ENCODE results near the gene SATL1.

GRCh38 chrX:85221361-85221760, 22.2 kb downstream of the SATL1 start:
- TF ChIP-seq, protein P1, sequence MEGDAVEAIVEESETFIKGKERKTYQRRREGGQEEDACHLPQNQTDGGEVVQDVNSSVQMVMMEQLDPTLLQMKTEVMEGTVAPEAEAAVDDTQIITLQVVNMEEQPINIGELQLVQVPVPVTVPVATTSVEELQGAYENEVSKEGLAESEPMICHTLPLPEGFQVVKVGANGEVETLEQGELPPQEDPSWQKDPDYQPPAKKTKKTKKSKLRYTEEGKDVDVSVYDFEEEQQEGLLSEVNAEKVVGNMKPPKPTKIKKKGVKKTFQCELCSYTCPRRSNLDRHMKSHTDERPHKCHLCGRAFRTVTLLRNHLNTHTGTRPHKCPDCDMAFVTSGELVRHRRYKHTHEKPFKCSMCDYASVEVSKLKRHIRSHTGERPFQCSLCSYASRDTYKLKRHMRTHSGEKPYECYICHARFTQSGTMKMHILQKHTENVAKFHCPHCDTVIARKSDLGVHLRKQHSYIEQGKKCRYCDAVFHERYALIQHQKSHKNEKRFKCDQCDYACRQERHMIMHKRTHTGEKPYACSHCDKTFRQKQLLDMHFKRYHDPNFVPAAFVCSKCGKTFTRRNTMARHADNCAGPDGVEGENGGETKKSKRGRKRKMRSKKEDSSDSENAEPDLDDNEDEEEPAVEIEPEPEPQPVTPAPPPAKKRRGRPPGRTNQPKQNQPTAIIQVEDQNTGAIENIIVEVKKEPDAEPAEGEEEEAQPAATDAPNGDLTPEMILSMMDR (IDR thresholded peaks at IDR 0.05 in 4 of 5, conservative IDR thresholded peaks at IDR 0.05 in 1 of 5) = no peak
- no peak for TF ChIP-seq POLR2A (IDR thresholded peaks at IDR 0.05)
